ENCODE results near the gene PBRM1. TPM values are rescaled to one million over a fixed set of nuclear protein-coding genes. Genes with fewer than 3 reads are reported as not detected.

PBRM1 gene
- total RNA-seq, 1 donor from 2014 or later: 67.1 TPM

DNA sequence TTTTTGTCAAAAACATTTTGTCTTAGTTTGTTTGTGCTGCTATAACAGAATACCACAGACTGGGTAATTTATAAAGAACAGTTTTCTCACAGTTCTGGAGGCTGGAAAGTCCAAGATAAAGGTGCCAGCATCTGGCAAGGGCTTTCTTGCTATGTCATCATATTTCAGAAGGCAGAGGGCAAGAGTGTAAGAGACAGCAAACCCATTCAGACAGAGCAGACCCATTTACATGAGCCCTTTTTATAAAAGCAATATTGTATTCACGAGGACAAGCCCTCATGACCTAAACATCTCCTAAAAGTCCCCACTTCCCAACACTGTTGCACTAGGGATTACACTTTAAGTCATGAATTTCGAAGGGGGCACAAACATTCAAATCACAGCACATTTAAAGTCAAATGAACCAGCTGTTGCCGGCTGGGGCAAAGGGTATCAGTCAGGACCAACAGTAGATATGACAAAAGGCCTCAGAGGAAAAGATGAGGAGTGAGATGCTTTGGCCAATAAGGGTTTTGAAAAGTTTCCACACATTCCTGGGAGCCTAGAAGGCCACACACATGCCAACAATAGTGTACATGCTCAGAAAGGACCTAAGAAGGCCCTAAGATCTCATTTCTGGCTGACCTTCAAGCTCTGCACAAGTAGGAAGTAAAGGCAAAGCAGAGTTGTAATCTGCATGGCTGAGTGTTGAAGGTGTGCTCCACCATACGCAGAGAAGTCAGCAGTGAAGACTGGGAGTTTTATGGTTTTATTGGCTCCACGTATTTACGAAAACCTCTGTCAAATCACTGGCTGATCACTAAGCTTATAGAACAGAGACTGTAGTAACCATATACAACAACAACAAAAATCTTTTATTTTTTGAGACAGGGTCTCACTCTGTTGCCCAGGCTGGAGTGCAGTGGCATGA is 111.4 kb downstream of the PBRM1 start:
- ATAC-seq: no peak
- no peak overlapping the region for H3K4me3 ChIP-seq
- H3K9me3 ChIP-seq: no peaks in the 10 kb centered on the region
- no peaks in the 10 kb centered on the region for H3K4me1 ChIP-seq
- DNase-seq: no peak
- intact Hi-C loops (cut with DNase I): no loop called here
- TF ChIP-seq, protein P1, sequence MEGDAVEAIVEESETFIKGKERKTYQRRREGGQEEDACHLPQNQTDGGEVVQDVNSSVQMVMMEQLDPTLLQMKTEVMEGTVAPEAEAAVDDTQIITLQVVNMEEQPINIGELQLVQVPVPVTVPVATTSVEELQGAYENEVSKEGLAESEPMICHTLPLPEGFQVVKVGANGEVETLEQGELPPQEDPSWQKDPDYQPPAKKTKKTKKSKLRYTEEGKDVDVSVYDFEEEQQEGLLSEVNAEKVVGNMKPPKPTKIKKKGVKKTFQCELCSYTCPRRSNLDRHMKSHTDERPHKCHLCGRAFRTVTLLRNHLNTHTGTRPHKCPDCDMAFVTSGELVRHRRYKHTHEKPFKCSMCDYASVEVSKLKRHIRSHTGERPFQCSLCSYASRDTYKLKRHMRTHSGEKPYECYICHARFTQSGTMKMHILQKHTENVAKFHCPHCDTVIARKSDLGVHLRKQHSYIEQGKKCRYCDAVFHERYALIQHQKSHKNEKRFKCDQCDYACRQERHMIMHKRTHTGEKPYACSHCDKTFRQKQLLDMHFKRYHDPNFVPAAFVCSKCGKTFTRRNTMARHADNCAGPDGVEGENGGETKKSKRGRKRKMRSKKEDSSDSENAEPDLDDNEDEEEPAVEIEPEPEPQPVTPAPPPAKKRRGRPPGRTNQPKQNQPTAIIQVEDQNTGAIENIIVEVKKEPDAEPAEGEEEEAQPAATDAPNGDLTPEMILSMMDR (IDR thresholded peaks at IDR 0.05): no peak
- H3K27ac ChIP-seq: no peak overlapping the region
- H3K36me3 ChIP-seq: peaks cover 64% of the 10 kb centered on the region
- no peaks in the 10 kb centered on the region for H3K27me3 ChIP-seq

DNA sequence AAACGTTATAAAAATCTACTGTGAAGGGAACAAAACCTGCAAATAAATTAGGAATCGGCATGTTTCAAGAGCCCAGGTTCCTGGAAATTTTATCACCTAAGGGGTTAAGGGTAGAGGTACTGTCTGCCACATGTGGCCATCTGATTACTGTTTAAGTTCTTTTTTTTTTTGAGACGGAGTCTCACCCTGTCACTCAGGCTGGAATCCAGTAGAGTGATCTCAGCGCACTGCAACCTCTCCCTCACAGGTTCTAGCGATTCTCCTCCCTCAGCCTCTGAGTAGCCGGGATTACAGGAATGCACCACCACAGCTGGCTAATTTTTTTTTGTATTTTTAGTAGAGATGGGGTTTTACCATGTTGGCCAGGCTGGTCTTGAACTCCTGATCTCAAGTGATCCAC is 113.5 kb downstream of the PBRM1 start:
- ATAC-seq (no peak), DNase-seq (no peak)
- H3K4me3 ChIP-seq: no peak overlapping the region
- H3K4me1 ChIP-seq: no peaks in the 10 kb centered on the region
- peaks cover 45% of the 10 kb centered on the region for H3K36me3 ChIP-seq
- TF ChIP-seq, protein P1 (IDR thresholded peaks at IDR 0.05): no peak
- intact Hi-C loops (cut with DNase I): no loop called here
- no peaks in the 10 kb centered on the region for H3K27me3 ChIP-seq
- H3K9me3 ChIP-seq: no peaks in the 10 kb centered on the region
- no peak overlapping the region for H3K27ac ChIP-seq

DNA sequence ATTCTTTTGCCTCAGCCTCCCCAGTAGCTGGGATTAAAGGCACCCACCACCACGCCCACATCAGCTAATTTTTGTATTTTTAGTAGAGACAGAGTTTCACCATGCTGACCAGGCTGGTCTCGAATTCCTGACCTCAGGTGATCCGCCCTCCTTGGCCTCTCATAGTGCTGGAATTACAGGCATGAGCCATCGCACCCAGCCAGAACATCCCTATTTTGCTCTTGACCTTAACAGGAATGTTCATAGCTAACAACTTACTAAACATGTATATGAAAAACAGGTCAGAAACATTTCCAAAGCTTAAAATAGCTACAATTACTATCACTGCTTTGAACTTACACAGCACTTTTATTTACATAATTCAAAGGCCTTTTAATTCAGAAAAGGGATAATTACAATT is 115.6 kb downstream of the PBRM1 start:
- DNase-seq (no peak), ATAC-seq (peak; percentile 82)
- Histone ChIP-seq H3K27ac (no peak overlapping the region), H3K4me3 (no peak overlapping the region), H3K9me3 (no peaks in the 10 kb centered on the region), H3K27me3 (no peaks in the 10 kb centered on the region), H3K4me1 (no peaks in the 10 kb centered on the region), H3K36me3 (peaks cover 35% of the 10 kb centered on the region)
- intact Hi-C loops (cut with DNase I): no loop called here
- TF ChIP-seq, protein P1 (IDR thresholded peaks at IDR 0.05): no peak

DNA sequence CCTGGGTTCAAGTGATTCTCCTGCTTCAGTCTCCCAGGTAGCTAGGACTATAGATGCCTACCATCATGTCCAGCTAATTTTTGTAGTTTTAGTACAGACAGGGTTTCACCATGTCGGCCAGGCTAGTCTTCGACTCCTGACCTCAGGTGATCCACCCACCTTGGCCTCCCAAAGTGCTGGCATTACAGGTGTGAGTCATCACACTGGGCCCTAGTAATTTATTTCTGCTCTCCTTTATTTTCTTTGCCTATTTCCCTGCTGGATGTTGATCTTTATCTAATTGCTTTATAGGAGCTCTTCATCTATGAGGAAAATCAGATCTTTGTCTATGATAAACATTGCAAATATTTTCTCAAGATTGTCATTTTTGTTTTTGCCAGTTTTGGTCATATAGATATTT is 117.6 kb downstream of the PBRM1 start:
- no peak overlapping the region for H3K27ac ChIP-seq
- no peaks in the 10 kb centered on the region for H3K4me1 ChIP-seq
- peaks cover 32% of the 10 kb centered on the region for H3K36me3 ChIP-seq
- H3K9me3 ChIP-seq: no peaks in the 10 kb centered on the region
- no peaks in the 10 kb centered on the region for H3K27me3 ChIP-seq
- ATAC-seq (no peak), DNase-seq (no peak)
- TF ChIP-seq, protein P1 (IDR thresholded peaks at IDR 0.05): no peak
- H3K4me3 ChIP-seq: no peak overlapping the region
- intact Hi-C loops (cut with DNase I): no loop called here

DNA sequence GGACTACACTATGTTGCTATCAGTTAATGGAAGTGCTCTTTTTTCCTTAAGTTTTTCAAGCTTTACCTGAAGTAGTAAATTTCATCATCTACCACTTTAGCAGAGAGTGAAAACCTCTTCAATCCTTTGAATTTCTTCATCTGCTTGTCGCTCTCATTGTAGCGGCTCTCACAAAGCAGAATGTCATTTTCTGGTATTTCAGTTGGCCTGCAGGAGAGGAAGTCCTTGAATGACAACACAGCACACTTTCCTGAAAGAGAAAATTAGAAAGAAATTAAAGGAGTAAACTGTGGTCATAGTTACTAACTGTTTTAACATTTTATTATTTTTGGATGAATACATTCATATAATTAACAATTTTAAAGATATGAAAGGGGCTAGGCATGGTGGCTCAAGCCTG is 121.7 kb downstream of the PBRM1 start:
- intact Hi-C loops (cut with DNase I): no loop called here
- peak overlapping the region; percentile 67 for H3K27ac ChIP-seq
- no peaks in the 10 kb centered on the region for H3K4me1 ChIP-seq
- H3K4me3 ChIP-seq: no peak overlapping the region
- no peaks in the 10 kb centered on the region for H3K9me3 ChIP-seq
- peaks cover 61% of the 10 kb centered on the region for H3K36me3 ChIP-seq
- TF ChIP-seq, protein P1 (IDR thresholded peaks at IDR 0.05): no peak
- no peaks in the 10 kb centered on the region for H3K27me3 ChIP-seq
- DNase-seq: no peak
- peak; percentile 67 for ATAC-seq

Data from upper lobe of right lung (tissue), 1 donor.